ENCODE measurements around the gene JAKMIP1.

DNA sequence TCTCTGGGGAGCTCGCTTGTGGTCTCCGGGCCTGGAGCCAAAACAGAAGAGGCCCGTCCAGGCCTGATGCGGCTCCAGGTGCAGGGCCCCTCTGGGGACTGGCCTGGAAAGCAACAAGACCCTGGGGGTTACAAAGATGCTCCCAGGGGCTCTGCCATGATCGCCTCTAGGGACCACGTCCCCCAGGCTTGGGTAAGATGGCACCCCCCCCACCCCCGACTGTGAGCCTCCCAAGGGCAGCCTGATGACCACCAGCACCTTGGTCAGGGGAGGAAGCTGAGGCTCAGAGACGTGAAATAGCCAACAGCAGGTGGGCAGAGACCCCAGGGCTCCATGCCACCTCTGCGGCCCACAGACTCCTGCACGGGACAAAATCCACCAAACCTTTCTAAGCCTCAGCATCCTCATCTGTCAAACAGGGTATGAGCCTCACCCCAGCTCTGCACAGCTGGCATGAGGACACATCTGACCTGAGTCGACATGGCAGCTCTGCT is 207.5 kb downstream of the JAKMIP1 start:
- no peak for TF ChIP-seq POLR2A (IDR thresholded peaks at IDR 0.05)
- TF ChIP-seq, protein P1, sequence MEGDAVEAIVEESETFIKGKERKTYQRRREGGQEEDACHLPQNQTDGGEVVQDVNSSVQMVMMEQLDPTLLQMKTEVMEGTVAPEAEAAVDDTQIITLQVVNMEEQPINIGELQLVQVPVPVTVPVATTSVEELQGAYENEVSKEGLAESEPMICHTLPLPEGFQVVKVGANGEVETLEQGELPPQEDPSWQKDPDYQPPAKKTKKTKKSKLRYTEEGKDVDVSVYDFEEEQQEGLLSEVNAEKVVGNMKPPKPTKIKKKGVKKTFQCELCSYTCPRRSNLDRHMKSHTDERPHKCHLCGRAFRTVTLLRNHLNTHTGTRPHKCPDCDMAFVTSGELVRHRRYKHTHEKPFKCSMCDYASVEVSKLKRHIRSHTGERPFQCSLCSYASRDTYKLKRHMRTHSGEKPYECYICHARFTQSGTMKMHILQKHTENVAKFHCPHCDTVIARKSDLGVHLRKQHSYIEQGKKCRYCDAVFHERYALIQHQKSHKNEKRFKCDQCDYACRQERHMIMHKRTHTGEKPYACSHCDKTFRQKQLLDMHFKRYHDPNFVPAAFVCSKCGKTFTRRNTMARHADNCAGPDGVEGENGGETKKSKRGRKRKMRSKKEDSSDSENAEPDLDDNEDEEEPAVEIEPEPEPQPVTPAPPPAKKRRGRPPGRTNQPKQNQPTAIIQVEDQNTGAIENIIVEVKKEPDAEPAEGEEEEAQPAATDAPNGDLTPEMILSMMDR (IDR thresholded peaks at IDR 0.05), result no peak

Data from lower leg skin (tissue), 3 donors.